Testis (tissue), 2 donors: Measurements from ENCODE around the gene TTLL10.

Source experiments
- POLR2A ChIP-seq: fragments of 450-650 bp; IDR thresholded peaks from one replicate; pipeline ENCODE4 v1.6.1; 2017; ENCODE audit warnings: antibody characterized with exemption, mild to moderate bottlenecking, moderate library complexity
- TF ChIP-seq, protein P1 (sequence below), 3 experiments: fragments of 450-650 bp in 2 of 3; fragments of 200-600 bp in 1 of 3; sonication (generic) in 1 of 3; IDR thresholded peaks; one replicate each; pipeline ENCODE4 v1.5.1; 2016 to 2019; ENCODE audit warnings: antibody characterized with exemption in 3 of 3, mild to moderate bottlenecking in 2 of 3, moderate library complexity in 1 of 3

DNA sequence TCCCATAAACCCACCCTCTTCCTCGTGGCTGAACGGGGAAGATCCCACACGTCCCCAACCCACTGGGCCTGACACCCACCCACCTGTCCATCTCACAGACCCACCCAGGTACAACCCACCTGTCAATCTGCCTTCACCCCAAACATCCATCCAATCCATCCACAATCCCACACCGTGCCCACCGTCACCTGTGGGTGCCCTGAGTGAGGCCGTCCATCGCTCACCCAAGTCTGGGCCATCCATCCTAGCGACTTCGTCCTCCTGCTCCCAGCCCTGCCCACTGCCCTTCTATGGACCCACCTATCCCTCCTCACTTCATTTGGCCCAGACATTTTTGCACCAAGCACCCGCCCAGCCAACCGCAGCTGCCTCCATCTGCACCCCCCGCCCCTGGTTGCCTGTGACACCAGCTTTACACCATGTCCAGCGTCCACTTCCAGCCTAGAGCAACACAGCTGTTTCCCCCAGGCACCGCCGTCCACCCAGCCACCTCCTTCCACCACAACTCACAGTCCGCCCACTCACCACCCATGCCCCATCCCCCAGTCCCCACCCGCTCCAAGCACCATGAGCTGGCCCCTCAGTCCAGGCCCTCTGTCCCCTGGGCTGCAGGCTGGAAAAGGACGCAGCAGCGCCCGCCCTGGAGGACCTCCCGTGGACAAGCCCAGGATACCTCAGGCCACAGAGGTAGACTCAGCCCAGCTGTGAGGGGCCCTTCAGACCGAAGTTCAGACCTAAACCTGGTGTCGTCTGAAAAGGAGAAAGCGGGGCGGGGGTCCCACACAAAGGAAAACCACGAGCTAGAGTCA, 7.7 kb downstream of the TTLL10 start:
- TF ChIP-seq, protein P1, sequence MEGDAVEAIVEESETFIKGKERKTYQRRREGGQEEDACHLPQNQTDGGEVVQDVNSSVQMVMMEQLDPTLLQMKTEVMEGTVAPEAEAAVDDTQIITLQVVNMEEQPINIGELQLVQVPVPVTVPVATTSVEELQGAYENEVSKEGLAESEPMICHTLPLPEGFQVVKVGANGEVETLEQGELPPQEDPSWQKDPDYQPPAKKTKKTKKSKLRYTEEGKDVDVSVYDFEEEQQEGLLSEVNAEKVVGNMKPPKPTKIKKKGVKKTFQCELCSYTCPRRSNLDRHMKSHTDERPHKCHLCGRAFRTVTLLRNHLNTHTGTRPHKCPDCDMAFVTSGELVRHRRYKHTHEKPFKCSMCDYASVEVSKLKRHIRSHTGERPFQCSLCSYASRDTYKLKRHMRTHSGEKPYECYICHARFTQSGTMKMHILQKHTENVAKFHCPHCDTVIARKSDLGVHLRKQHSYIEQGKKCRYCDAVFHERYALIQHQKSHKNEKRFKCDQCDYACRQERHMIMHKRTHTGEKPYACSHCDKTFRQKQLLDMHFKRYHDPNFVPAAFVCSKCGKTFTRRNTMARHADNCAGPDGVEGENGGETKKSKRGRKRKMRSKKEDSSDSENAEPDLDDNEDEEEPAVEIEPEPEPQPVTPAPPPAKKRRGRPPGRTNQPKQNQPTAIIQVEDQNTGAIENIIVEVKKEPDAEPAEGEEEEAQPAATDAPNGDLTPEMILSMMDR (IDR thresholded peaks at IDR 0.05), result no peak
- TF ChIP-seq POLR2A, result no peak
